Fibroblast of lung (primary cell): Measurements from ENCODE around the gene TRIM6. TPM values are rescaled to one million over a fixed set of nuclear protein-coding genes. Genes with fewer than 3 reads are reported as not detected.
A peak's percentile ranks its signal among the peaks of the same experiment; 100 is the strongest.

Source experiments
- DNase-seq, 2 donors: peaks; one replicate each; pipeline versions ENCODE4 v3.0.0 to v3.0.0-alpha.2; 2010; ENCODE audit warnings: low read depth in 2 of 2
- H2AFZ ChIP-seq: 2 replicates; pipeline ENCODE4 v1.5.1; 2012; ENCODE audit warnings: low read length, control low read depth, inconsistent platforms
- H3K27ac ChIP-seq: 2 replicates; pipeline ENCODE4 v1.5.1; 2011; ENCODE audit warnings: low read length, control low read depth; ENCODE audit not compliant: insufficient read depth
- H3K27me3 ChIP-seq: 2 replicates; pipeline ENCODE4 v1.5.1; 2011; ENCODE audit warnings: mild to moderate bottlenecking, low read length; ENCODE audit not compliant: control insufficient read depth, insufficient read depth
- H3K36me3 ChIP-seq: 2 replicates; pipeline ENCODE4 v1.5.1; 2011; ENCODE audit warnings: low read length; ENCODE audit not compliant: control insufficient read depth, insufficient read depth
- H3K4me1 ChIP-seq: 2 replicates; pipeline ENCODE4 v1.5.1; 2011; ENCODE audit warnings: low read length; ENCODE audit not compliant: control insufficient read depth, insufficient read depth; ENCODE audit errors: extremely low read depth
- H3K4me2 ChIP-seq: 2 replicates; pipeline ENCODE4 v1.5.1; 2011; ENCODE audit warnings: low read length, control low read depth; ENCODE audit not compliant: insufficient read depth; ENCODE audit errors: extremely low read depth
- H3K4me3 ChIP-seq, 4 experiments: fragments of 200-600 bp in 1 of 4; sonication (generic) in 1 of 4; replicated peaks in 1 of 4; 2 replicates each; pipeline ENCODE4 v1.5.1; 2011 to 2016; ENCODE audit warnings: low read length in 4 of 4, low read depth in 3 of 4, mild to moderate bottlenecking in 3 of 4, control low read depth in 2 of 4, inconsistent platforms in 1 of 4, mixed read lengths in 1 of 4; ENCODE audit not compliant: insufficient read depth in 1 of 4; ENCODE audit errors: control extremely low read depth in 1 of 4
- H3K79me2 ChIP-seq: 2 replicates; pipeline ENCODE4 v1.5.1; 2012; ENCODE audit warnings: mild to moderate bottlenecking, low read length, inconsistent platforms; ENCODE audit not compliant: control insufficient read depth, insufficient read depth
- H3K9ac ChIP-seq: 2 replicates; pipeline ENCODE4 v1.5.1; 2011; ENCODE audit warnings: mild to moderate bottlenecking, low read length, control low read depth; ENCODE audit not compliant: insufficient read depth
- H3K9me3 ChIP-seq: 2 replicates; pipeline ENCODE4 v1.5.1; 2012; ENCODE audit warnings: low read depth, low read length; ENCODE audit not compliant: control insufficient read depth, insufficient read depth
- H4K20me1 ChIP-seq: 2 replicates; pipeline ENCODE4 v1.5.1; 2011; ENCODE audit warnings: low read length; ENCODE audit not compliant: control insufficient read depth, insufficient read depth; ENCODE audit errors: extremely low read depth
- CTCF ChIP-seq, 2 donors: IDR thresholded peaks in 1 of 2; conservative IDR thresholded peaks in 1 of 2; 1 replicate in 1 of 2; 2 replicates in 1 of 2; pipeline ENCODE4 v1.5.1; 2011 to 2012; ENCODE audit warnings: low read length in 2 of 2, control low read depth in 1 of 2, inconsistent platforms in 1 of 2, low read depth in 1 of 2, mild to moderate bottlenecking in 1 of 2
- EZH2 ChIP-seq: IDR thresholded peaks from 2 replicates; pipeline ENCODE4 v1.5.1; 2012; ENCODE audit warnings: low read length, control low read depth, mild to moderate bottlenecking; ENCODE audit errors: missing control alignments
- polyA plus RNA-seq, 2 donors: library from polyadenylated mRNA; depleted of rRNA in 1 of 2; stranded (reverse) in 1 of 2; unstranded in 1 of 2; fragments of >200 nt; gene quantifications; 2 replicates each; pipeline ENCODE4 v1.2.1, GENCODE V29; 2011 to 2012; ENCODE audit warnings: missing spikeins in 1 of 2
- total RNA-seq: library from RNA; depleted of rRNA; stranded (reverse); fragments of >200 nt; gene quantifications from 2 replicates; pipeline ENCODE4 v1.2.1, GENCODE V29; 2014

TRIM6 gene
- total and polyA plus RNA-seq, 2 donors (not counting 1 experiment from before 2014, with no cell fraction given): 8.2 to 8.6 TPM

- Histone ChIP-seq H3K79me2 (no peaks in the 10 kb centered on the region), H3K9ac (no peak overlapping the region), H3K4me3 (no peak overlapping the region), H3K9me3 (no peaks in the 10 kb centered on the region), H2AFZ (no peak overlapping the region), H3K4me1 (peaks cover 2% of the 10 kb centered on the region), H3K27me3 (no peaks in the 10 kb centered on the region), H3K4me2 (no peak overlapping the region), H3K27ac (no peak overlapping the region), H4K20me1 (no peaks in the 10 kb centered on the region), H3K36me3 (no peaks in the 10 kb centered on the region)
- TF ChIP-seq CTCF (conservative IDR thresholded peaks at IDR 0.05 in 1 of 2, IDR thresholded peaks at IDR 0.05 in 1 of 2; ENCODE audit: low read depth in 1 of 2, low read length in 2 of 2): no peak
- no peak for DNase-seq
These were observed 3.8 kb upstream of the TRIM6 start for GRCh38 chr11:5592615-5593014.

- Histone ChIP-seq H3K4me1 (peaks cover 7% of the 10 kb centered on the region), H3K27ac (no peak overlapping the region), H3K4me3 (no peak overlapping the region), H3K9me3 (no peaks in the 10 kb centered on the region), H3K36me3 (no peaks in the 10 kb centered on the region), H4K20me1 (no peaks in the 10 kb centered on the region), H2AFZ (no peak overlapping the region), H3K9ac (no peak overlapping the region), H3K79me2 (peaks cover 2% of the 10 kb centered on the region), H3K4me2 (no peak overlapping the region), H3K27me3 (no peaks in the 10 kb centered on the region)
- peak; percentile 9 to 66 for DNase-seq
- TF ChIP-seq CTCF (conservative IDR thresholded peaks at IDR 0.05 in 1 of 2, IDR thresholded peaks at IDR 0.05 in 1 of 2; ENCODE audit: low read depth in 1 of 2, low read length in 2 of 2) (no peak), EZH2 (no peak)
These were observed 3.3 kb upstream of the TRIM6 start for GRCh38 chr11:5593146-5593545.

DNA sequence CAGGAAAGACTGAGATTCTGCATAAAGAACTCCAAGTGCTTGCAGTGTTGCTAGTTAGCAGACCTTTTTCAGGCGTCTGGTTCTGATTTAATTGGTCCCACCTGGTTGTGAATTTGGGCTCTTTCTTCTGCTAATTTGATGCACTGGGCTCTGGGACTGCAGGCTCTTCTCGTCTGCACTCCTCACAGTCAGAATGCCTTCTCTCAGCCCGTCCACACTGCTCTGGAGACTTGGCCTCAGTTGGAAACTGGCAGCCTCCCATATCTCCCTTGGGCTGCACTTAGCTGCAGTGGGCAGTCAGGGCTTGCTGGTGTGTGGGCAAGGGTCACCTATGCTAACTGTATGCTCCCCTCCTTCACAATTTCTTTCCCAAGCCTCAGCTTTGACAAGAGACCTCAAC is 1.5 kb downstream of the TRIM6 start:
- peak overlapping the region; percentile 9 for H3K27ac ChIP-seq
- no peaks in the 10 kb centered on the region for H3K36me3 ChIP-seq
- peaks cover 2% of the 10 kb centered on the region for H3K79me2 ChIP-seq
- H3K4me2 ChIP-seq: peak overlapping the region; percentile 89
- H2AFZ ChIP-seq: peak overlapping the region; percentile 50
- H3K9me3 ChIP-seq: no peaks in the 10 kb centered on the region
- no peak overlapping the region for H3K9ac ChIP-seq
- peak in 1 of 2 donors; percentile 27 for DNase-seq
- H3K4me1 ChIP-seq: peaks cover 12% of the 10 kb centered on the region
- no peaks in the 10 kb centered on the region for H4K20me1 ChIP-seq
- H3K4me3 ChIP-seq: peak overlapping the region in 3 of 4 experiments; percentile 57 to 75 (median 63)
- no peaks in the 10 kb centered on the region for H3K27me3 ChIP-seq
- TF ChIP-seq CTCF (conservative IDR thresholded peaks at IDR 0.05 in 1 of 2, IDR thresholded peaks at IDR 0.05 in 1 of 2; ENCODE audit: low read depth in 1 of 2, low read length in 2 of 2): no peak
